GM12873 (cell line): ENCODE measurements around the gene GREM2.
A peak's percentile ranks its signal among the peaks of the same experiment; 100 is the strongest.

Experiments
- CTCF ChIP-seq: IDR thresholded peaks from 2 replicates; pipeline ENCODE4 v1.5.1; 2012; ENCODE audit warnings: low read depth, mild to moderate bottlenecking, moderate library complexity, low read length, control low read depth; ENCODE audit not compliant: insufficient read depth; ENCODE audit errors: missing control alignments

The GREM2 gene

GRCh38 chr1:240608707-240609106 is 3.2 kb downstream of the GREM2 start:
- peak; percentile 7 for TF ChIP-seq CTCF

GRCh38 chr1:240607006-240607405 is 4.9 kb downstream of the GREM2 start:
- no peak for TF ChIP-seq CTCF

GRCh38 chr1:240602189-240602588 is 9.8 kb downstream of the GREM2 start:
- no peak for TF ChIP-seq CTCF

- TF ChIP-seq CTCF, result no peak
Measured at GRCh38 chr1:240599830-240600229, 12.1 kb downstream of the GREM2 start.

GRCh38 chr1:240599299-240599698 is 12.7 kb downstream of the GREM2 start:
- TF ChIP-seq CTCF, result no peak

- TF ChIP-seq CTCF, result no peak
Measured at GRCh38 chr1:240598216-240599001, 13.5 kb downstream of the GREM2 start.

- no peak for TF ChIP-seq CTCF
Measured at GRCh38 chr1:240597153-240597745, 14.7 kb downstream of the GREM2 start.
